NCI-H226 (cell line): Measurements from ENCODE around the gene R3HDM2.

ENCODE experiments used
- DNase-seq: peaks from one replicate; pipeline ENCODE4 v3.0.0-alpha.2; 2015

The R3HDM2 gene

DNA sequence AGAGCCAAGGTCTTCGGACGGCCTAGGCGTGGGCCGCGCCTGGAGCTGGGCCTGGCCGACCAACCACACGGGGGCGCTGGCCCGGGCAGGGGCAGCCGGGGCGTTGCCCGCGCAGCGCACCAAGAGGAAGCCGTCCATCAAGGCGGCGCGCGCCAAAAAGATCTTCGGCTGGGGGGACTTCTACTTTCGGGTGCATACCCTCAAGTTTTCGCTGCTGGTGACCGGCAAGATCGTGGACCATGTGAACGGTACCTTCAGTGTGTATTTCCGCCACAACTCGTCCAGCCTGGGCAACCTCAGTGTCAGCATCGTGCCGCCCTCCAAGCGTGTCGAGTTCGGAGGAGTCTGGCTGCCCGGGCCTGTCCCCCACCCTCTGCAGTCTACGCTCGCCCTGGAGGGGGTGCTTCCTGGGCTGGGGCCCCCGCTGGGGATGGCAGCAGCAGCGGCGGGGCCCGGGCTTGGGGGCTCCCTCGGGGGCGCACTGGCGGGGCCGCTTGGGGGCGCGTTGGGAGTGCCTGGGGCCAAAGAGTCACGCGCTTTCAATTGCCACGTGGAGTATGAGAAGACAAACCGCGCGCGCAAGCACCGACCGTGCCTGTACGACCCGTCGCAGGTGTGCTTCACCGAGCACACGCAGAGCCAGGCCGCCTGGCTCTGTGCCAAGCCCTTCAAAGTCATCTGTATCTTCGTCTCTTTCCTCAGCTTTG, 205.7 kb downstream of the R3HDM2 start:
- DNase-seq, result no peak

DNA sequence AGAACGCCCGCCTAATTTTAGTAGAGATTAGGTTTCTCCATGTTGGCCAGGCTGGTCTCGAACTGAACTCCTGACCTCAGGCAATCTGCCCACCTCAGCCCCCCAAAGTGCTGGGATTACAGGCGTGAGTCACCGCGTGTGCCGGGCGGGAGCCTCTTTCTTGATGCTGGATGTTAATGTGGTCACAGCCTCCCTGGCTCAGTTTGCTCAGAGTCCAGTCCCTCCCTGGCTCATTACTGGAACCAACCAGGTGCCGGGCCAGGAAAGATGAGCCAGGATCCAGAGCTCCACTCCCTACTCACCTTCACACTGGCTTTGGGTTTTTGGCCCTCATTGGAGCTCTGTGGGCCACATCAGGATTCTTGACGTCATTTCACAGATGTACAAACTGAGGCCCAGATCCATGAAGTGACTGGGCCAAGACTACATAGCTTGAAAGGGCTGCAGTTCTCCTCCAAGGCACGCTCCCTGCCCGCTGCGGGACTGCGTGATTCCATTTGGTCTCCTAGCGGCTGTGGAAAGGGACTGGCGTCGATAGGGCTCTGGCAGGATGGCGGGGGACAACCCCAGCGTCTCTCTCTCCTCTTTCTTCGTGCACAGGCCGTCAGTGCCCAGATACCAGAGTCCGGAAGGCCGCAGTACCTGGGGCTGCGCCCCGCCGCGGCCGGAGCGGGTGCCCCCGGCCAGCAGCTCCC, 206.4 kb downstream of the R3HDM2 start:
- no peak for DNase-seq

DNA sequence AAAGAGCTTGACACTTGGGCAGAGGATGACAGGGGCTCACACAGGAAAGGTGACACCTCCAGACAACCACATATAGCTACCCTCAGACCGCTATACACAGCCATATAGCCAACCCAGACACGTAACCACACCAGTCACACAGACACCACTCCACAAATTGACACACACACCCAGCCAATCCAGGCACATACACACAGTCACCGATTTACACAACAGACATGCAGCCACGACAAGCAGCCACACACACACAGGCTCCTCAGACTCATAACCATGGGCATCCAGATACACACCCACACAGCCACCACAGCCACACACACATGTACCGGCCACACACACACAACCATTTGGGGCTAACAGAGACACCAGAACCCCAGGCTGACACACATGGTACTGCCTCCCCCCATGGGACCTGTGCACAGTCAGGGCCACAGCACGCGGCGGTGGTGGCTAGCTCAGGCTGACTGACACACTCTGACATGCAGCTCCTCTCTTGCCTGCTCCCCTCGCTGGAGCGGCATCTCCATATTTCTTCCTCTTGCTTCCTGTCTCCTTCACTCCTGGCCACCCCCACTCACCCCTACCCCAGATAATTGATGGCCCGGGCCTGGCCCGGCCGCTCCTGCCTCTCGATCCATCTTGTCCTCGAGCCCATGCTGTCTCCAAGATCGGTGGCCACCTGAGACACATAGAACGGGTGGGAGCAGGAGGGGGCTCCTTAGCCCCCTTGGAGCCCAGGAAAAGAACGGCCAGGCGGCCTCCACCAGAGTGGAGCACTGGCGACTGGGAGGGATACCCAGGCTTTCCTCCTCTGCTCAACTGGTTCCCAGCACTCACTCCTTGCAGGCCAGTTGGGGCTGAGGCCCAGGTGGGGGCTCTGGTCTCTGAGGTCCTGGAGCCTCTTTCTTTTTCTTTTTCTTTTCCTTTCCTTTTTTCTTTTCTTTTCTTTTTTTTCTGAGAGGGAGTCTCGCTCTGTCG, 207.4 kb downstream of the R3HDM2 start:
- DNase-seq, result no peak

DNA sequence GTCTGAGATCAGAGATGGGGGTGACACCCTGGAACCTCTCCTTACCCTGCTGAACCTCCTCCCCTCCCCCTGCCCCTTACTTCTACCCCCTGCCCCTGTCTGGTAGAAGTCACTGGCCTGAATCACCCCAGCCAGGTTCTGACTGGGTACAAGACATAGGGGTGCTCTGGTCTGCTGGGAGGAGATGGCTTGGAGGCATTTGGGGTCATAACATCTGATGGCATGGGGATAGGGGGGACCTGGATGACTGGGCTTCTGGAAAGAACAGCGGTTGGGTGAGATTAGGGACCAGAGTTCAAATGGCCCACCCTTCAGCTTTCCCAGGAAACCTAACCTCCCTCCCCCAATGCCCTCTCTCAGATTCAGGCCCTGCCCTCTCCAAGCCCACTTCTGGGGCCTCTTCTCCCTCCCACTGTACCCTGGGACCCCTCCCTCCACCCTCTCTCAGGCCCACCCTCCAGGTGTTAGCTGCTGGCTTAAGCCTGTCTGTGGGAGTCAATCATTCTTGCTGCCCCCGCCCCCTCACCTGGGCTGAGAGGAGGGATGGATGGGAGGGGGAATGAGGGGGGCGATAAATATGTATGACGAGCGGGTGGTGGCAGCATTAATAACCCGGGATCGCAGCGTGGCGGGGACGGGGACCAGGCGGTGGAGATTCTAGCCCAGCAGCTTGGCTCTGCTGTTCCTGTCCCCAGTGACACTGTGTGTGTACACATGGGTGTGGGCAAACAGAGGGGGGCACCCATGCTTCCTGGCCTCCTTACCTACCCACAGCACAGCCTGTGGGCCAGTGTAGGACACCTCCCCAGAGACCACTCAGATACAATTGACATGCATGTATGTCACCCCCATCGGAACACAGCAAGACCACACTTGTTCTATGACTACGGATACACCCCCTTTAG, 208.3 kb downstream of the R3HDM2 start:
- no peak for DNase-seq

DNA sequence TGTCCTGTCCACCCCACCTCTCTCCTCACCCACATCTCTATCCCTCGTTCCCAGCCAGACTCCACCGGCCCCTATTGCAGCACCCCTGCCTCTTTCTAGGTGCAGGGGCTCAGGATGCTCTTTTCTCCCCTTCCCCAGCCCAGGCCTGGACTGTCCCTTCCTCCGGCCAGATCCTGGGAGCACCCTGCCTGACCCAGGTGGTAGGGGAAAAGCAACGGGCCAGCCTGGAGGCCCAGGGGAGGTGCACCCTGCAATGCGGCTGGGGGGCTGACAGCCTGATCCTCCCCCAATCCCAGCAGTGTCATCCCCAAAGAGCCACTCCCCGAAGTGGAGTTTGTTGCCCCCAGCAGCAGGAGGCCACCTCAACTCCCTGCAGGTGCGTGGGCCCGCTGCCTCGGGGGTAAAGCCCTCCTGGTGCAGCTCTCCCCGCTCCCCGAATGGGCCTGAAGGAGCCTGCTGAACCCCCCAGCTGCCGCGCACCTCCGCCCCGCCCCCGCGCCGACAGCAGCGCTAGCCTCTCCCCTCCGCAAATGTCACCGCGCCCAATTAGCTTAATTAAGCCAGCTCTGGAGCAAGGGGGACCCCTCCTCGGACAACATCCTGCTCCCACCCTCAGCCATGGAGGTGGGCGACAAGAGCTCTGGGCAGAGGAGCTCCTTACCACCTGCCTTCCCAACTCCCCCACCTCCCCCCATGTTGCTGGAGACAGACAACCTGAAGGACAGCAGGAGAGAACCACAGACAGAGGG, 209.5 kb downstream of the R3HDM2 start:
- DNase-seq, result no peak

DNA sequence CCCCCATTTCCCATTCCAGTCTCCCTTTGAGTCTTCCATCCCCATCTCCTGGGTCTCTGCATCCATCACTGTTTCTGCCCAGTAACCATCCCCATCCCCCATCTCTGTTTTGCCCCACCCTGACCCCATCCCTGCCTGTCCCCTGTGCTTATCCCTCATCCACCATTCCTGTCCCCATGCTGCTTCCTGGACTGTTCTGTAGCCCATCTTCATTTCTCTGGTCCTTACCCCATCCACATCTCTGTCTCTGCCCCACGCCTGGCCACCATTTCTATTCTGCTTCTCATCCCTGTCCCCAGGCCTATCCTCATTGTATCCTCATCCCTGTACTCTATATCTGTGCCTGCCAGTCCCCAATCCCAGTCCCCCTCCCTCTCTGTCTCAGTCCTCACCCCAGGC, 210.1 kb downstream of the R3HDM2 start:
- DNase-seq, result no peak

DNA sequence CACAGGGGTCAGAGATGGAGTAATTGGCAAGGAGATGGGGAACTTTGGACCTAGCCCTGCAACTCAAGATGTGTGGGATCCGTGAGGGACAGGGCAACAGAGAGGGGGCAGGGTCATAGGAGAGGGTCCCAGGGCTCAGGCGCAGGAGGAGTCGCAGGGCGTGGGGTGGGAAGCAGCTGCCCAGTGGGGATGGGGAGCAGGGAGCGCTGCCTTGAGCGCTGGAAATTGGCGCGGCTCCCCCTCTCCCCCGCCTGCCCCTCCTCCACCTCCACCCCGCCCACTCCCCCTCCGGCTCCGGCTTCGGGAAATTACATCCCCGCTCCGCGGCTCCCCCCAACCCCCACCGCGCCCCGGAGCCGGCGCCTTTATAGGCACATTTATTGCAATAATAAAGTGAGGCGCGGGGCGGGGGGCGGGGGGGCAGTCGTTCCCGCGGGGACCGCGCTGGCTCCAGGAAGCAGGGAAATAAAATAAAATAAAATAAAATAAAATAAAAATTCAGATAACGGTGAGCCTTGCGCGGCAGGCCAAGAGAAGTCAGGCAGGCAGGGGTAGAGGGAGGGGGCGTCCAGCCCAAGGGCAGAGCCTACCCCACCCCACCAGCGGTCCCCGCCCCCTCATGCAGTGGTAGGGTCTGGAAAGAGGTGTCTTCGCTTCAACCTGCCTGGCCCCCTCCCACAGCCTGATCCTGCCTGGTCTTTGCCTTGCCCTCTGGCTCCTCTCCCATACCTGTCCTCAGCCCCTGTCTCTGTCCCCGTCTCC, 210.7 kb downstream of the R3HDM2 start:
- DNase-seq, result no peak

DNA sequence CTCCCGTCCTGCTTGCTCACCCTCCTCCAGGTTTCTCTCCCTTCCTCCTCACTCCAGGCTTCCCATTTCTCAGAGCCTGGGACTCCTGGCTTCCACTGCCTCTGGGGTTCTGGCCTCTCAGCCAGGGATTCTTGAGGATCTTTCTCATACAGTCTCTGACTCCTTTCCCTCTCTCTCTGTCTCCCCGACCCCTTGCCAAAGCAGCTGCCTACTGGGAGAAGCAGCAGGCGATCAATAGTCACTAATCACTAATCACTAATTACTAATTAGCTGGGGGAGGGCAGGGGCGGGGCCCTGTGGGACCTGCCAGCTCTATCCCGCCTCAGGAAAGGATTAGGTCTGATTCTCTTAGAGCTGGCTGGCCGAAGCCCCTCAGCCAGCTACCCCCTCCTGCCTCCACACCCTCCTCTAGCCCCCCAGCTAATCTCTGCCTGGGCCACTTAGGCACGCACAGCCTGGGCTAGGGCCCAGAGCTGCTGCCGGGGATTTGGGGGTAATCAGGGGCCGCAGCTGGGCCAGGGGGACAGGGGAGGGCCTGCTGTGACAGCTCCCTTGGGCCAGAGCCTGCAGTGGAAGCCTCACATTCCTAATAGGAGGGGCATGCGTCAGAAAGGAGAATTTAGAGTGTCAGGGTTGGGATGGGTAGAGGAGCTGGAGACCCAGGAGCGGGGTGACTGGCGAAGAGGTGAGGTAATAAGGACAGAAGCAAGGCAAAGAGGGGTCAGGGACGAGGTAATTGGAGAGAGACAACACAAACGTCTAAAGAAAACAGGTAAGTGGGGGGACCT, 211.4 kb downstream of the R3HDM2 start:
- peak; percentile 39 for DNase-seq

DNA sequence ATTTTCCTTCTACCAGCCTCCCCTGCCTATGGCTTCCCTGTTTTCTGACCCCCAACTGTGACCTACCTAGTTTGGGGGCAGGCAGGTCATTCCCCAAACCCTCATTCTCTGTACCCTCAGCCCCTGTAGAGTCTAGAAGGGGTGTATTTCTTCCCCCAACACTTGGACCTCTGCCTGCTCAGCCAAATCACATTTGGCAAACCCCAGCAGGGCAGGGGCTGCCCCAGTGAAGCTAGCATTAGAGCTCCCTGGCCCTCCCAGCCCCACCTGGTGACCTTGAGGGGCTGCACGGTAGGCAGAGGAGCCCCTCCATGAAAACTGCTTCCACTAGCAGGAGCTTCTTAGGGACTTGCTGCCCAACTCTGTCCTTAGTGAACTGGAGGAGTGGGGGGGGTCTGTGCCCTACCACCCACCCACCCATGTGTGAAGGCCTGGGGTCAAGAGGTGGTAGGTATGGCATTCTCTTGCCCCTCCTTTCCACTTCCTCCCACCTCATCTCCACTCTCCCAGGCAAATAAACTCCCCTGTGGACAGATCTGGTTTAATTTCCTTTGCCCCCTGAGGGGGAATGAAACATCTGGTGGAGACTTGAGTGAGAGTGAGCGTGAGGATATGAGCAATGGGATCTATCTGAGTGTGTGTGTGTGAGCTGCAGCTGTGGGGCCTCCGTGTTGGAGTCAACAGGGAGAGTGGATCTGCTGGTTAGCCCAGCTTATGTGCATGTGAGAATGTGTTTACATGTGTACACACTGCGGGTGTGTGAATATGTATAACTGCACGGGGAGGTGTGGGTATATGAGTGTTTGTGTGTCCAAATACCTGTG, 212.6 kb downstream of the R3HDM2 start:
- DNase-seq, result peak; percentile 28

DNA sequence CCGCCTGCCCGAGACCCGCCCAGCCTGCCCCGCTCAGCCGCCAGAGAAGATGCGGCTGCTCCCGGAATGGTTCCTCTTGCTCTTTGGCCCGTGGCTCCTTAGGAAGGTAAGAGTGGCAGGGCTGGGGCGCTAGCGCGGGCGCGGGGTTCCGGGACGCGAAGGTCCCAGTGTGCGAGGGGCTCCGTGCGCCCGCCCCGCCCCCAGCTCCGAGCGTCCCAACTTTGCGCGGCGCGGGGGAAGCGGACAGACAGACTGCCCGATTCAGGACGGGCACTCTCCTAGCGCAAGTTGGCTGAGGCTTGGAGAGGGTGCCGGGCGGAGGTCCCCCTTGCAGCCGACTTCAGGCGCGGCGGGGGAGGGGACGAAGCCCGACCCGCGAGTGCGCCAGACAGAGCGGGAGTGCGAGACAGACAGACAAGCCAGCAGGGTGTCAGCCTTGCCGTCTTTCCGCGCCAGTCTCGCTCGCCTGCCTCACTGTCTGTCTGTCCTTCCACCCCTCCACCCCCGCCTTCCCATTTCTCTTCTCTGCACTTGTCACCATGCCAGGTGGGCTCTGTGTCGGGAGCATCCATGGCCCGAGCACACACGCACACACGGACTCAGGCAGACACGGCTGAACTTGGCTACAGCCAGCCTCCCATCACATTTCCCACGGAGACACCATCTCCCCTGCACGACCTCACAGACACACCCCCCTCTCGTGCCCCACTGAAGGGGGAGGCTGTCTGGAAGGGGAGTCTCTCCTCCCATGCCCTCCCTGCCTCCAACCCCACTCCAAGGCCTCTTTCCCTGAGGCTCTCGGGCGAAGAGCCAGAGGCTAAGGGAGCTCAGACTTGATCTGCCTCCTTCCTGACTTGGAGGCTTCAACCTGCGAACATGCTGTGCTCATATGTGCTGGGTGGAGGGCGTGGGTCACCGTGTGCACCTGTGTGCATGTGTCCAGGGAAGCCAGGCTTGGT, 213.6 kb downstream of the R3HDM2 start:
- peak; percentile 61 for DNase-seq

DNA sequence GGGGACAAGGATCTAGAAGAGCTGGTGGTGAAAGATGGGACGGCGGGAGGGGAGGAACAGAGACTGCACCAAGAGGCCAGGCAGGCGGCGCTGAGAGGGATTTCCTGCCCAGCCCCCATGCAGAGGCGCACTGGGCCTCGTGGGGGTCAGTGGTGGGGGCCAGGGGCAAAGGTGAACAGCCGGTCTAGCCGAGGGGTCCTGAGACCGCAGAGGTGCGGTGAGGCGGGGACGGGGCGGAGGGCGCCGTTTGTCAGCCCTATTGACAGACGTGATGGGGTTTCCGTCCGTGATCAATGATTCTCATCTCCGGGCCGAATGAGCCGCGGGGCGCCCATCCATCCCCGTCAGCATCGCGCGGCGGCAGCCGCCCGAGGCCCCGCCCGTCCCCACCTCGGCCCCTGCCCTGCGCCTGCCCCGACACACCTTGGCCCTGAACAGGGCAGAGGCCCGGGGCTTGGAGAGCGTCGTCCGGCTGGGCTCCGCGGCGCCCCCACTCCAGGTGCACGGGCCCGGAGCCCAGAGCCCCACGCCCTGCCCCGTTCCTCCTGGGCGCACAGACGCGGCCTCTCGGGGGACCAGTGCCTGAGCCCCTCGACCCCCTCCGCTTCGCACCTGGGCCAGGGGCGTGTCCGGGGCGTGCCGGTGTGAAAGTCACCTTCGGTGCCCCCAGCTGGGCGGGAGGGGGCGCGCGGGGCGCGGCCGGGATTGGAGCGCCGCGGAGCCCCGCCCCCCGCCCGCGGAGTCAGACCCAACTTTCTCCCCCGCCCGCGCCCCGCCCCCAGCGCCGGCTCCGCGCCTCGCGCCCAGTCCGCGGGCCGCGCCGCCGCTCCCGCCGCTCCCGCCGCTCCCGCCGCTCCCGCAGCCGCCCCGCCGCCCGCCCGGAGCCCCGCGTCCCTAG, 214.6 kb downstream of the R3HDM2 start, which contains the start of gene NXPH4:
TSS of gene NXPH4 (plus strand) at position 781 of the 898 bp plus-strand sequence. CDS start 176 bp downstream, outside the sequence.
- DNase-seq, result peak; percentile 25

DNA sequence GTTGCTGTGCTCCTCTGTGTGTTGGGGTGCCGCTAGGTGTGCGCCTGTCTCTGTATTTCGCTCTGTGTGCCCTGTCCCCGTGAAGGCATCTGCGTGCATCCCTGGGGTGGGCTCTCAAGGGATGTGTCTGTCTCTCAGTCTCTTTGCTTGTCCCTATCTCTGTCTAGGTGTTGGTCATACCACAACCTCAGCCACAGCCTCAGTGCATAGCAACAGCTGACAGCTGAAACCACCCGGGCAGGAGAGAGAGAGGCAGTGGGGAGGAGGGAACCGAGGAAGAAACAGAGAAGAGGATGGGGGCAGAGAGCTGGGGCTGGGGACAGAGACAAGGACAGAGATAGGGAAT, 215.2 kb downstream of the R3HDM2 start:
- DNase-seq, result no peak

DNA sequence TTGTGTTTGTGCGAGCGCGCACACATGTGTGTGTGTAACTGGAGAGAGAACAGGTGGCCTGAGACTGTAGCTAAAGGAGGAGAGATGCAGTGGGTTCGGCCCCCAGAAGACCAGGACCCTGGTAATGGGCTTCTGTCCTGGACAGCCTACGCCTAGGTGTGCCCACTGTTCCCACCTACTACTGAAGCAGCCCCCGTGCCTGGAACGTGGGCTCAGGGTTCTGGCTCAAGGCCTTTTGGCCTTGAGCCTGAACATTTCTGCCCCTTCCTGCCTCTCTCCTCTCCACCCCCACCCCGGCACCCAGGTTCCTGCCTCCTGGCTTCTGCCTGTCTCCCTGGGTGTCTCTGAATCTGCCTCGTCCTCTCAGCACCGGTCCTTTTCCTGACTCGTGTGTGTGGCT, 215.8 kb downstream of the R3HDM2 start:
- DNase-seq, result no peak

DNA sequence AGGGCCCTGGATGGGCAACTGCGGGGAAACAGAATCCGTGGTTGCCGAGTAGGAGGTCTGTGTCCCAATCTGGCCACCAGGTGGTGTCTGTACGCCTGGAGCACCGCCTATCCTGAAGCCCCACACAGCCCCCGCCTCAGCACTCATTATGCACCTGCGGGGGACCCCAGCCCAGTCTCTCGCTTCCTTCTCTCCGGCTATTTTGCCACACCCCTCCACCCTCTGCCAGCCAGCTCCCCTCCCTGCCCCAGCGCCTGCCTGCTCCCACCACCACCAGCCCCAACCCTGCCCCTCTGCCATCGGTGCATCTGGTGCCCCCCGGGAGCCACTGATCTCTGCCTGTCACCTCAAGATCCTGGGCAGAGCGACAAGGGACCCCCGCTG, 216.5 kb downstream of the R3HDM2 start:
- peak; percentile 56 for DNase-seq

DNA sequence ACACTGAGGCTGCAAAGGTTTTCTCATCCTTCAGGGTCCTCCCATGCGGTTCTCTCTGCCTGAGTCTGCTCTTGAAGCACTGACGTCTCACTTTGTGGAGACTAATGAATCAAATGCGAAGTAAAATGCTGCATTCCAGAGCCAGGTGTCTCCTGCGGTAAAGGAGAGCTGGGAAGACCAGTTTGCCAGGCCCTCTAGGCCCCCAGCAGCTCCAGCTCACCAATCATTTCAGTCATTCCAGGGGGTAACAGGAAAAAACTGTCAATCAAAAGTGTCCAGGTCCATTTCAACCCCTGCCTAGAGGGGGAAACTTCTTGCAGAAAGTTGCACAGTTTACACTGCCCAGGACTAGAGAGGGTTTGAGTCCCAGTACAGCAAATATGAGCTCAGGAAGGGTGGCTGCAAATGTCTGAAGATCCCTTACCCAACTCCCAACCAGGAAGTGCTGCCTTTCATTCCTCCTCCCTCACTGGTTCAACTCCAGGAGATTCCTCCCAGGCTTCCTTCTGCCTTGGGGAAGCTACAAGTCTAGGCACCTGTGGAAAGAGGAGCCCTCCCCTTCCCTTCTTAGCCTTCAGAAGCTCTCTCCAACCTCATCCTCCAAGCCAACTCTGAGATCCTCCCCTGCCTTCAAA, 217.0 kb downstream of the R3HDM2 start:
- no peak for DNase-seq

DNA sequence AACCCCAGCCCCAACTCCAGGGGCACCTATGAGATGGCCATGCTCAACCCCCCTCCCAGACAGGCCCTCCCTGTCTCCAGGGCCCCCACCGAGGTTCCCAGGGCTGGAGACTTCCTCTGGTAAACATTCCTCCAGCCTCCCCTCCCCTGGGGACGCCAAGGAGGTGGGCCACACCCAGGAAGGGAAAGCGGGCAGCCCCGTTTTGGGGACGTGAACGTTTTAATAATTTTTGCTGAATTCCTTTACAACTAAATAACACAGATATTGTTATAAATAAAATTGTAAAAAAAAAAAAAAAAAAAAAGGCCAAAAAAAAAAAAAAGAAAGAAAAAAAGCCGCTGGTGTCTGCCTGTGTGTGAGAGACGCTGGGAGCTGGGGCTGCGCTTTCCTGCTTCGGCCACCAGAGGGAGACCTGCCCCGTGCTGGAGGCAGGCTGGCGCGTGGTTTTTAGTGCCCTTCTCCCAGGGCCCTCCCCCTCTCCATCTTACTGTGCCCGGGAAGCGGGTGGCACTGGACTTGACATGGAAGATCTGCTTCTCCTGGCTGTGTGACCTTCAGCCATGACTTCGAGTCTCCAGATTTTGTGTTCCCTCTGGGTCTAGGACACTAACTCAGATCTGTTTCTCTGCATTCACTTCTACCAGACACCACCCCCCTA, 217.7 kb downstream of the R3HDM2 start:
- DNase-seq, result peak; percentile 65
